Fibroblast of pulmonary artery (primary cell): ENCODE data around the gene L3MBTL3.

Source experiments
- DNase-seq: peaks from one replicate; pipeline ENCODE4 v3.0.0-alpha.2; 2010; ENCODE audit warnings: low read depth
- H3K4me3 ChIP-seq: replicated peaks from 2 replicates; pipeline ENCODE4 v1.5.1; 2011; ENCODE audit warnings: low read depth, mild to moderate bottlenecking, control low read depth, low read length, moderate library complexity
- CTCF ChIP-seq: IDR thresholded peaks from 2 replicates; pipeline ENCODE4 v1.5.1; 2011; ENCODE audit warnings: mild to moderate bottlenecking, control low read depth, low read length, inconsistent platforms; ENCODE audit errors: missing control alignments

The L3MBTL3 gene

GRCh38 chr6:130010387-130010786, 8.0 kb upstream of the L3MBTL3 start:
- DNase-seq, result no peak
- TF ChIP-seq CTCF, result no peak

GRCh38 chr6:130012728-130013127, 5.7 kb upstream of the L3MBTL3 start:
- no peak for TF ChIP-seq CTCF
- no peak overlapping the region for H3K4me3 ChIP-seq
- no peak for DNase-seq

More at GRCh38 chr6:130010387-130010786, 8.0 kb upstream of the L3MBTL3 start:
- no peak overlapping the region for H3K4me3 ChIP-seq

DNA sequence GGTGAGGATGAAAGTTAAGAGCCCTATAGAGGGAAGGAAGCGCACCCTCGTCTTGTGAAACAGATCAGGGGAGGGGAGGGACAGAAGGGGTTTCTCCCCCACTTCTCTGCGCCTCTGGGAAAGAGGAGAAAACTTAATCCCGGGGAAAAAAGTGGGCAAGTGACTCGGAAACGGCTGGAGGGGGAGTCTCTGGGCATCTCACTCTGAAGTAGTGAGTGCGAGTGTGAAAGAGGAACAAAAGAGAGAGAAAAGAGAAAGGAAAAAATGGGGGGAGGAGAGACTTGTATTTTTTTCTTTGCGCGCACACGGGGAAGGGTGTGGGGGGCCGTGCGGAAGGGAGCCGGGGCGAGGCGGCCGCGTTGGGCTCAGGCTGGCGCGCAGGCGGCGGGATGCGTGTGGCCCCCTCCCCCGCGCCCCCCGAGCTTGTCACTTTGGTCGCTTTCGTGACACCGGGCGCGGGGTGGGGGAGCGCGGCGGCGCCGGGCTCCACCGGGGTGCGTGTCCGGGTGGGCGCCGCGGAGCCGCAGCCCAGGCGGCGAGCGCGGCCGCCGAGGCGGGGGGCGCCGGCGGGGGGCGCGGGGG, 454 bp downstream of the L3MBTL3 start:
- no peak for TF ChIP-seq CTCF
- DNase-seq, result no peak

DNA sequence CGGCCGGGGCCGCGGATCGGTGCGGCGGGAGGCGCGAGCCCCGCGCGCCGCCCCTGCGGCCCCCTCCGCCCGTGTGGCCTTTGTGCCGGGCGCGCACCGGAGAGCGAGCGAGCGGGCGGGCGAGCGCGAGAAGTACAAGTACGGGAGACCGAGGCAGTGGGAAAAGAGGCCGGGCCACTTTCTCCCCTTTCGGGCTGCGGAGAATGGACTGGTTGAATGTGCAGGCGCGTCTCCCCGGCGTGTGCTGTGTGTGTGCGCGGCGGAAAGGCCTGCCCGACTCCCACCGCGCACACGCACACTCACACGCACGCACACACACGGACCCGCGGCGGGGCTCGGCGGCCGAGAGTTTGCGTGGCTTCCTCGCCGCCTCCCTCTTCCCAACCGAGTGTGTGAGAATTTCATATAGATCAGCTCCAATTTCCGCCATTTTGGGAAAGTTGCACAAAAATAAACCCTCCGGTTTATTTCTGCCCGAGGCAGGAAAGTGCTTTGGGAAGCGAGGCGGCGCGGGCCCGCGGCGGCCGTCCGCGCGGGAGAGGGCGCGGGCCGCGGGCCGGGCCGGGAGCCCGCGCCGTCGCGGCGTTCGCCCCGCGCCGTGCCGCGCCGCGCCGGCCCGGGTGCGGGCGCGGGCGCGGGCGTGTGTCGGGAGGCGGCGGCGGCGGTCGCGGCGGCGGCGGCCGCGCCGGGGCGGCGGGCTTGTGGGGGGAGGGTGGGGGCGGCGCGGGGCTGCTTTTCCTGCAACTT, 1.1 kb downstream of the L3MBTL3 start:
- no peak for TF ChIP-seq CTCF
- peak overlapping the region; percentile 96 for H3K4me3 ChIP-seq
- peak; percentile 38 for DNase-seq

More for the DNA sequence above, 454 bp downstream of the L3MBTL3 start:
- H3K4me3 ChIP-seq, result peak overlapping the region; percentile 96

- TF ChIP-seq CTCF, result no peak
- H3K4me3 ChIP-seq, result peak overlapping the region; percentile 96
- DNase-seq, result peak; percentile 11
These were observed 1.9 kb downstream of the L3MBTL3 start for GRCh38 chr6:130020073-130020906.

DNA sequence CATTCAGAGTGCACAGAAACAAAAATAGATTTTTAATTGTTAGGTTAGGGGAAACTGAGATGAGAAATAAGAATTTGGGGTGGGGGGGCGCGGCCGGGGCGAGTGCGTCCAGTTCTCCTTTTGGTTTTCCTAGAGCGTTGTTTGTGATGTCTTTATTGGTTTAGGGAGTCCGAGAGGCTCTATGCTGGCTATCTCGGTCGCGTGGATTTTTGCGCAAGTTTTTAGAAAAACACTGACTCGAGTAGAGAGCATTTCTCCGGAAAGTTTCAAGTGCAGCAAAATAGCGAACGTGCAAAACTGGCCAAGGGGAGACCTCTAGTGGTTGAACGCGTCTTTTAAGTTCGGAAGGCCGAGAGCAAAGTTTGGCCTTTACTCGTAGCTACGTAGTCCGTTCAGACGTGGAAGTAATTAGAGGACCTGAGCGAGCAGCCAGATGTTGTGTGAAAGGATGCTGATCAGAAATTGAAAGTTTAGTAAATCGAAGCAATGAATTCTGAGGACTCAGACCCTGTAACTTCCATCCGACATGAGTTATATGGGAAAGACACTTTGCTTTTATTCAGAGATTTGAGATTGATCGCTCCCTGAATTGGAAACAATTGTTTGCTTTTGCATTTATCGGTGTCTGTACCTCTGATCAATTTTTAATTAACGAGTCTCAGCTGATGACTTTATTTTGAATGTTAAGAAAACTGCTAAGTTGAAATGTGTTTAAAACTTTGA, 2.7 kb downstream of the L3MBTL3 start:
- TF ChIP-seq CTCF, result peak; percentile 90

More for the DNA sequence above, 2.7 kb downstream of the L3MBTL3 start:
- H3K4me3 ChIP-seq, result peak overlapping the region; percentile 96
- DNase-seq, result peak; percentile 97
